ENCODE measurements around the gene CD22. TPM values are rescaled to one million over a fixed set of nuclear protein-coding genes. Genes with fewer than 3 reads are reported as not detected.
"Not testable (repeated sequence)": the region's sequence is repeated elsewhere in the genome, so short reads cannot be mapped to it uniquely, and the experiment has no call there.

The CD22 gene
- total and polyA plus RNA-seq, 4 donors: 0.15 to 4.1 (median 1.3) TPM

- Histone ChIP-seq H3K27me3 (ENCODE audit: control insufficient read depth in 4 of 4, insufficient read depth in 4 of 4, low read length in 3 of 4) (no peaks in the 10 kb centered on the region), H3K27ac (ENCODE audit: low read depth in 1 of 2, low read length in 2 of 2) (no peak overlapping the region), H3K9me3 (ENCODE audit: control insufficient read depth in 4 of 4, low read length in 3 of 4) (no peaks in the 10 kb centered on the region), H3K36me3 (ENCODE audit: control insufficient read depth in 4 of 4, insufficient read depth in 3 of 4, low read depth in 1 of 4, low read length in 3 of 4) (no peaks in the 10 kb centered on the region), H3K4me3 (ENCODE audit: low read depth in 1 of 3, low read length in 3 of 3) (no peak overlapping the region), H3K9ac (ENCODE audit: low read depth in 1 of 2, low read length in 2 of 2) (no peak overlapping the region), H3K4me1 (ENCODE audit: control insufficient read depth in 4 of 4, insufficient read depth in 4 of 4, low read length in 3 of 4) (no peaks in the 10 kb centered on the region)
- TF ChIP-seq, protein P1, sequence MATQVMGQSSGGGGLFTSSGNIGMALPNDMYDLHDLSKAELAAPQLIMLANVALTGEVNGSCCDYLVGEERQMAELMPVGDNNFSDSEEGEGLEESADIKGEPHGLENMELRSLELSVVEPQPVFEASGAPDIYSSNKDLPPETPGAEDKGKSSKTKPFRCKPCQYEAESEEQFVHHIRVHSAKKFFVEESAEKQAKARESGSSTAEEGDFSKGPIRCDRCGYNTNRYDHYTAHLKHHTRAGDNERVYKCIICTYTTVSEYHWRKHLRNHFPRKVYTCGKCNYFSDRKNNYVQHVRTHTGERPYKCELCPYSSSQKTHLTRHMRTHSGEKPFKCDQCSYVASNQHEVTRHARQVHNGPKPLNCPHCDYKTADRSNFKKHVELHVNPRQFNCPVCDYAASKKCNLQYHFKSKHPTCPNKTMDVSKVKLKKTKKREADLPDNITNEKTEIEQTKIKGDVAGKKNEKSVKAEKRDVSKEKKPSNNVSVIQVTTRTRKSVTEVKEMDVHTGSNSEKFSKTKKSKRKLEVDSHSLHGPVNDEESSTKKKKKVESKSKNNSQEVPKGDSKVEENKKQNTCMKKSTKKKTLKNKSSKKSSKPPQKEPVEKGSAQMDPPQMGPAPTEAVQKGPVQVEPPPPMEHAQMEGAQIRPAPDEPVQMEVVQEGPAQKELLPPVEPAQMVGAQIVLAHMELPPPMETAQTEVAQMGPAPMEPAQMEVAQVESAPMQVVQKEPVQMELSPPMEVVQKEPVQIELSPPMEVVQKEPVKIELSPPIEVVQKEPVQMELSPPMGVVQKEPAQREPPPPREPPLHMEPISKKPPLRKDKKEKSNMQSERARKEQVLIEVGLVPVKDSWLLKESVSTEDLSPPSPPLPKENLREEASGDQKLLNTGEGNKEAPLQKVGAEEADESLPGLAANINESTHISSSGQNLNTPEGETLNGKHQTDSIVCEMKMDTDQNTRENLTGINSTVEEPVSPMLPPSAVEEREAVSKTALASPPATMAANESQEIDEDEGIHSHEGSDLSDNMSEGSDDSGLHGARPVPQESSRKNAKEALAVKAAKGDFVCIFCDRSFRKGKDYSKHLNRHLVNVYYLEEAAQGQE (IDR thresholded peaks at IDR 0.05): no peak
- TF ChIP-seq JUND (IDR thresholded peaks at IDR 0.05) (no peak), GABPA (IDR thresholded peaks at IDR 0.05 in 1 of 2, conservative IDR thresholded peaks at IDR 0.05 in 1 of 2) (no peak), RXRA (IDR thresholded peaks at IDR 0.05) (no peak), ATF3 (IDR thresholded peaks at IDR 0.05) (no peak), FOXA2 (IDR thresholded peaks at IDR 0.05) (no peak), NR2F2 (IDR thresholded peaks at IDR 0.05) (no peak), EGR1 (IDR thresholded peaks at IDR 0.05; ENCODE audit: low read depth in 2 of 2) (no peak), SP1 (IDR thresholded peaks at IDR 0.05) (no peak), HNF4G (IDR thresholded peaks at IDR 0.05) (no peak), TAF1 (conservative IDR thresholded peaks at IDR 0.05) (no peak), HNF4A (conservative IDR thresholded peaks at IDR 0.05) (no peak), YY1 (IDR thresholded peaks at IDR 0.05) (no peak), RAD21 (IDR thresholded peaks at IDR 0.05) (no peak), FOXA1 (IDR thresholded peaks at IDR 0.05) (no peak)
- TF ChIP-seq, protein P2, sequence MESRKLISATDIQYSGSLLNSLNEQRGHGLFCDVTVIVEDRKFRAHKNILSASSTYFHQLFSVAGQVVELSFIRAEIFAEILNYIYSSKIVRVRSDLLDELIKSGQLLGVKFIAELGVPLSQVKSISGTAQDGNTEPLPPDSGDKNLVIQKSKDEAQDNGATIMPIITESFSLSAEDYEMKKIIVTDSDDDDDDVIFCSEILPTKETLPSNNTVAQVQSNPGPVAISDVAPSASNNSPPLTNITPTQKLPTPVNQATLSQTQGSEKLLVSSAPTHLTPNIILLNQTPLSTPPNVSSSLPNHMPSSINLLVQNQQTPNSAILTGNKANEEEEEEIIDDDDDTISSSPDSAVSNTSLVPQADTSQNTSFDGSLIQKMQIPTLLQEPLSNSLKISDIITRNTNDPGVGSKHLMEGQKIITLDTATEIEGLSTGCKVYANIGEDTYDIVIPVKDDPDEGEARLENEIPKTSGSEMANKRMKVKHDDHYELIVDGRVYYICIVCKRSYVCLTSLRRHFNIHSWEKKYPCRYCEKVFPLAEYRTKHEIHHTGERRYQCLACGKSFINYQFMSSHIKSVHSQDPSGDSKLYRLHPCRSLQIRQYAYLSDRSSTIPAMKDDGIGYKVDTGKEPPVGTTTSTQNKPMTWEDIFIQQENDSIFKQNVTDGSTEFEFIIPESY (IDR thresholded peaks at IDR 0.05): no peak
- TF ChIP-seq, protein P3, sequence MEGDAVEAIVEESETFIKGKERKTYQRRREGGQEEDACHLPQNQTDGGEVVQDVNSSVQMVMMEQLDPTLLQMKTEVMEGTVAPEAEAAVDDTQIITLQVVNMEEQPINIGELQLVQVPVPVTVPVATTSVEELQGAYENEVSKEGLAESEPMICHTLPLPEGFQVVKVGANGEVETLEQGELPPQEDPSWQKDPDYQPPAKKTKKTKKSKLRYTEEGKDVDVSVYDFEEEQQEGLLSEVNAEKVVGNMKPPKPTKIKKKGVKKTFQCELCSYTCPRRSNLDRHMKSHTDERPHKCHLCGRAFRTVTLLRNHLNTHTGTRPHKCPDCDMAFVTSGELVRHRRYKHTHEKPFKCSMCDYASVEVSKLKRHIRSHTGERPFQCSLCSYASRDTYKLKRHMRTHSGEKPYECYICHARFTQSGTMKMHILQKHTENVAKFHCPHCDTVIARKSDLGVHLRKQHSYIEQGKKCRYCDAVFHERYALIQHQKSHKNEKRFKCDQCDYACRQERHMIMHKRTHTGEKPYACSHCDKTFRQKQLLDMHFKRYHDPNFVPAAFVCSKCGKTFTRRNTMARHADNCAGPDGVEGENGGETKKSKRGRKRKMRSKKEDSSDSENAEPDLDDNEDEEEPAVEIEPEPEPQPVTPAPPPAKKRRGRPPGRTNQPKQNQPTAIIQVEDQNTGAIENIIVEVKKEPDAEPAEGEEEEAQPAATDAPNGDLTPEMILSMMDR (IDR thresholded peaks at IDR 0.05; ENCODE audit: low read depth, low read length, missing input control): no peak
- 78% methylated on average over 7 of the region's 7 CpGs for WGBS
- no peak for DNase-seq (ENCODE audit: low spot score)
These were observed 44.5 kb downstream of the CD22 start for GRCh38 chr19:35373492-35373891.

- not testable (repeated sequence) for H3K9me3 ChIP-seq (ENCODE audit: control insufficient read depth in 4 of 4, low read length in 3 of 4); H3K4me3 ChIP-seq (ENCODE audit: low read depth in 1 of 3, low read length in 3 of 3); H3K4me1 ChIP-seq (ENCODE audit: control insufficient read depth in 4 of 4, insufficient read depth in 4 of 4, low read length in 3 of 4); H3K36me3 ChIP-seq (ENCODE audit: control insufficient read depth in 4 of 4, insufficient read depth in 3 of 4, low read depth in 1 of 4, low read length in 3 of 4); H3K27me3 ChIP-seq (ENCODE audit: control insufficient read depth in 4 of 4, insufficient read depth in 4 of 4, low read length in 3 of 4); H3K9ac ChIP-seq (ENCODE audit: low read depth in 1 of 2, low read length in 2 of 2); H3K27ac ChIP-seq (ENCODE audit: low read depth in 1 of 2, low read length in 2 of 2); DNase-seq (ENCODE audit: low spot score)
These were observed 45.0 kb downstream of the CD22 start for GRCh38 chr19:35374031-35374430.
